LNCaP clone FGC (cell line): ENCODE results near the gene PKD1L1.

Experiments used
- DNase-seq: peaks from one replicate; pipeline ENCODE4 v3.0.0-alpha.2; 2011; ENCODE audit warnings: low read depth
- H3K4me3 ChIP-seq: 2 replicates; pipeline ENCODE4 v1.5.1; 2011; ENCODE audit warnings: mild to moderate bottlenecking, low read depth, low read length, control low read depth
- TF ChIP-seq, protein P1 (sequence below): IDR thresholded peaks from 2 replicates; pipeline ENCODE4 v1.5.1; 2012; ENCODE audit warnings: mild to moderate bottlenecking; ENCODE audit not compliant: control insufficient read depth, insufficient read depth; ENCODE audit errors: extremely low read depth

The PKD1L1 gene

GRCh38 chr7:47897831-47898230 lies 50.4 kb downstream of the PKD1L1 start:
- DNase-seq = no peak
- TF ChIP-seq, protein P1, sequence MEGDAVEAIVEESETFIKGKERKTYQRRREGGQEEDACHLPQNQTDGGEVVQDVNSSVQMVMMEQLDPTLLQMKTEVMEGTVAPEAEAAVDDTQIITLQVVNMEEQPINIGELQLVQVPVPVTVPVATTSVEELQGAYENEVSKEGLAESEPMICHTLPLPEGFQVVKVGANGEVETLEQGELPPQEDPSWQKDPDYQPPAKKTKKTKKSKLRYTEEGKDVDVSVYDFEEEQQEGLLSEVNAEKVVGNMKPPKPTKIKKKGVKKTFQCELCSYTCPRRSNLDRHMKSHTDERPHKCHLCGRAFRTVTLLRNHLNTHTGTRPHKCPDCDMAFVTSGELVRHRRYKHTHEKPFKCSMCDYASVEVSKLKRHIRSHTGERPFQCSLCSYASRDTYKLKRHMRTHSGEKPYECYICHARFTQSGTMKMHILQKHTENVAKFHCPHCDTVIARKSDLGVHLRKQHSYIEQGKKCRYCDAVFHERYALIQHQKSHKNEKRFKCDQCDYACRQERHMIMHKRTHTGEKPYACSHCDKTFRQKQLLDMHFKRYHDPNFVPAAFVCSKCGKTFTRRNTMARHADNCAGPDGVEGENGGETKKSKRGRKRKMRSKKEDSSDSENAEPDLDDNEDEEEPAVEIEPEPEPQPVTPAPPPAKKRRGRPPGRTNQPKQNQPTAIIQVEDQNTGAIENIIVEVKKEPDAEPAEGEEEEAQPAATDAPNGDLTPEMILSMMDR = no peak
- no peak overlapping the region for H3K4me3 ChIP-seq

- DNase-seq = no peak
- no peak overlapping the region for H3K4me3 ChIP-seq
- TF ChIP-seq, protein P1 = 0 out of 2 replicates have a peak, but pooled peaks have one; percentile 2
Observed at GRCh38 chr7:47896809-47897423, 51.4 kb downstream of the PKD1L1 start.

DNA sequence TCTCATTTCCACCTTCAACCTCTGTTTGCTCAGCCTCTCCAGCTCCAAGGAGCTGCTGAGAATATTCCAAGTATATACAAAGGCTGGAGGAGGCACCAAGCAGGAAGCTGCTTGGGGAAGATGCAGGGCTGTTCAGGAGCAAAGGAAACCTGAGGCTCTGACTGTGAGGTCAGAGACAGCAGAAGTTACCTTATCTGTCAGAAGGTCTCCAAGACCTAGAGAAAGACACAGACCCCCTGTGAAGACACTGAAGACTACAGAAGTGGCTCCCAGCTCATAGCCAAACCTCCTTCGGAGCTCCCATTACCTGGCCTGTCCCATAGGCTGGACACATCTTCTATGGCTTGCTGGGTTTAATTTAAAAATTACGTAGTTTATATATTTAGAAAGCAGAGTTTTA lies 53.2 kb downstream of the PKD1L1 start:
- H3K4me3 ChIP-seq = no peak overlapping the region
- no peak for DNase-seq
- TF ChIP-seq, protein P1 = no peak

DNA sequence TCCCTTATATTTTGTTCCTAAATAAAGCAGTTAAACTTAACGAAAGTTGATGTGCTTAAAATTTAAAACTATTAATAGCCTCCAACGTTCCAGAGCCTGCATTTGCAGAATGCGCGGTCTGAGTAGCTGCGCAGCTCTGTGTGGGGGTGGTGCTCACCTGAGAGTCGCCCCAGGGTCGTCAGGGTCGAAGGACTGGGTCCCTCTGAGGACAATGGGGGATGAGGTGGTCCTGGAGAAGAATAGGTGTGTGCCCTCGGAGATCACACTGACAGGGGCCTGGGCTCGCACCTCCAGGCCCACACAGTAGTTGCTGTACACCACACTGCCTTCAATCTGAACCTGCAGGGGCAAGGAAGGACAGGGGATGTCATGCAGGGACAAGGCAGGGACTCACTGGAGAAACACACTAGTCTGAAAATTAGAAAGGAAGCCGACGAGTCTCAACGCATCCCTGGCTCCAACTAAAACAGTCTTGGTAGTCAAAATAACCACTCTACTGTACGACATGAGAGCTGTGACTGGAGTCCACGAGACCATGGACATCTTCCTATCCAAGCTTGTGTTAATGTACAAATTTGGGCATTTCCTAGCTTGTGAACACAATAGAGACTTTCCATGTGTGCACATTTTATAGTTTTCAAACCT lies 54.4 kb downstream of the PKD1L1 start:
- TF ChIP-seq, protein P1 = no peak
- no peak for DNase-seq
- no peak overlapping the region for H3K4me3 ChIP-seq

GRCh38 chr7:47893238-47893637 lies 55.0 kb downstream of the PKD1L1 start:
- TF ChIP-seq, protein P1 = peak; percentile 28; the same call in 1 of the 2 replicates

GRCh38 chr7:47890606-47891005 lies 57.7 kb downstream of the PKD1L1 start:
- H3K4me3 ChIP-seq = no peak overlapping the region
- TF ChIP-seq, protein P1 = no peak
- no peak for DNase-seq

More at GRCh38 chr7:47893238-47893637, 55.0 kb downstream of the PKD1L1 start:
- H3K4me3 ChIP-seq = no peak overlapping the region
- no peak for DNase-seq
